Epithelial cell of prostate (primary cell): ENCODE measurements around the gene NOP56.
"Not testable (repeated sequence)": the region's sequence is repeated elsewhere in the genome, so short reads cannot be mapped to it uniquely, and the experiment has no call there.

Source experiments
- DNase-seq: peaks from one replicate; pipeline ENCODE4 v3.0.0-alpha.2; 2011; ENCODE audit warnings: low read depth, low spot score
- H3K27ac ChIP-seq: fragments of 450-650 bp; 2 replicates; pipeline ENCODE4 v1.5.1; 2017; ENCODE audit warnings: mild to moderate bottlenecking

NOP56 gene

DNA sequence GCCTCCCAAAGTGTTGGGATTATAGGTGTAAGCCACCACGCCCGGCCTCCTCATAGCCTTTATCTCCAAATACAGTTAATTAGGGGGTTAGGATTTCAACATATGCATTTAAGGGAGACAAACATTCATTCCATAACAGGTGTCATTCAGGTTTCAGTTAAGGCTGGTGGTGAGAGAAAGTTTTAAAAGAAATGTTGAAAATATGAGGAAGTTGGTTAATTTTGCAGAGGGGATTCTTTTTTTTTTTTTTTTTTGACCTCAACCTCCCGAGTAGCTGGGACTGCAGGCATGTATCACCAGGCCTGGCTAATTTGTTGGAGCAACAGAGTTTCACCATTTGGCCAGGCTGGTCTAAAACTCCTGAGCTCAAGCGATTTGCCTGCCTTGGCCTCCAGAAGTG is 27.6 kb downstream of the NOP56 start:
- no peak overlapping the region for H3K27ac ChIP-seq
- no peak for DNase-seq

DNA sequence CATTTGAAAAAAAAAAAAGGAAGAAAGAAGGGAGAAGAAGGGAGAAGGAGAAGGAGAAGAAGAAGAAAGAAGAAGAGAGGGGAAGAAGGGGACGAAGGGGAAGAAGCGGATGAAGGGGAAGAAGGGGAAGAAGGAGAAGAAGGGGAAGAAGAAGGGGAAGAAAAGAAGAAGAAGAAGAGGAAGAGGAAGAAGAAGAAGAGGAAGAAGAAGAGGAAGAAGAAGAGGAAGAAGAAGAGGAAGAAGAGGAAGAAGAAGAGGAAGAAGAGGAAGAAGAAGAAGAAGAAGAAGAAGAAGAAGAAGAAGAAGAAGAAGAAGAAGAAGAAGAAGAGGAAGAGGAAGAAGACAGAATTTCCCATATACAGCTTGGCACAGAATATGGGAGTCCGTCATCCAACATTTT is 29.6 kb downstream of the NOP56 start:
- H3K27ac ChIP-seq, DNase-seq: not testable (repeated sequence)

DNA sequence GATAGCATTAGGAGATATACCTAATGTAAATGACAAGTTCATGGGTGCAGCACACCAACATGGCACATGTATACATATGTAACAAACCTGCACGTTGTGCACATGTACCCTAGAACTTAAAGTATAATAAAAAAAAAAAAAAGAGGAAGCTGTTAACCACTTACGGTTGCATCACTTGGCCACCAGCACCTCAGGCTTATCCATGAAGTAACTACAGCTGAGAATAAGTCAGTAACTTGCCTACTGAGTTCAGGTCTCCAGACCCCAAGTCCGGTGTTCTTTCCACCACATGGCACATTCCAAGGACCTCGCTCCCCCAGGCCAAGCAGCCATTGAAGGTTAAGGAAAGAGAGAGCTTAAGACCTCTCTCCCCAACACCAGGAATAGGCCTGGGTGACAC is 32.4 kb downstream of the NOP56 start:
- not testable (repeated sequence) for H3K27ac ChIP-seq, DNase-seq

DNA sequence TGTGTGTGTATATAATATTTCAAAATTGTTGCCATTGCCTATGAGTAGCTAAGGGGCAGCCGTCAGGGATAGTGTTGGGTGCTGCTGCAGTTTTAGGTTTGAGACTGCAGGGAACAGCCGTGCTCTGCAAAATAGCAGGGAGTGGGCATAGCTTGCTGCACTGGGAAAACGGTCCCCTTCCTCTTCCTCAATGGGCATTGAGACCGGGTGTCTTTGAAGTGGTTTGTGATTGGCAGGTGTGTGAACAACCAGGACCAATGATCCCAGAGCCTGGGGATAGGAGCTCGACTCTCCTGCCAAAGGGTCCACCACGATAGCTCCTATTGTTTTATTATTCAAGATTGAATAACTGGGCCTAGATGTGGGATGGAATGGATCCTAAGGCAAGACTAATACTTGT is 35.1 kb downstream of the NOP56 start:
- no peak for DNase-seq
- no peak overlapping the region for H3K27ac ChIP-seq

DNA sequence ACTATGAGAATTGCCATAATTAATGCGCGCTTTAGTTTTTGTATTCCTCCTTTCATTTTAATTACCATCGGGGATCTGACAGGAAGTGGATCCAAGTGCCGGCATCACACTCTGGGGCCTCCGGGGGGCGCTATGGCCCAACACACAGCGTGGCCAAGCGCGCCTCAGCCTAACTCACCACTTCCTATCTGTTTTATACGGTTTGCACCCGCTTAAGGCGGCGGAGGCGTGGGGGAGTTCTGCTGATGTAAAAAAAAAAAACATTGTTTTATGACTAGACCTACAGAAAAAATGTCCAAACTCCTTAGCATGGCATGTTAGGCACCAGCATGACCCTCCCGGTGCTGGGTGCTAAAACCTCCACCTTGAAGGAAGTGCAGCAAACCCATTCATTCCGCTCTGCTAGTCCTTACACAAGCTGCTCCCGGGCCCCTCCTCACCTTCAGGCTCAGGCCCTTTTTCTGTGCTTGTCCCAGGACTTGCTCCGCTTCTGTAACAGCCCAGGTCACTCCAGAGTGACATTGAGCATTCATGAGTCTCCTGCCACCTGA is 35.7 kb downstream of the NOP56 start:
- DNase-seq, result no peak

DNA sequence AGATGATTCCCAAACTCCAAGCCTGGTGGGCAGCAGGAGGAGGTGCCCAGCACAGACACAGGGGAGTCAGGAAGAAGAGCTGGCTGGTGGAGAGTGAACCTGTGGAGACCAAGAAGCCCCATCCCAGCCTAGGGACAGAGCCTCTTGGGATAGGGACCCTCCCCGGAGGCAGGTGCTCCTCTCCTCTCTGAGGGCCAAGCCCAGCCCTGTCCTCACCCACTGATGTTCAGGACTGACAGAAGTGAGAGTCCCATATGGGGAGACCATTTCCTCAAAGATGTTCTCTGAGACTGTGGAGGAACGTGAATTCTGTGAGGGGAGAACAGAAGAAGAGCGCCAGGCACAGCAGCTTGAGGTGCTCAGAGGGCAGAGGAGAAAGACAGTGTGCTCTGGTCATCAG is 37.8 kb downstream of the NOP56 start:
- no peak overlapping the region for H3K27ac ChIP-seq
- DNase-seq, result no peak

More for the DNA sequence above, 35.7 kb downstream of the NOP56 start:
- H3K27ac ChIP-seq, result no peak overlapping the region

DNA sequence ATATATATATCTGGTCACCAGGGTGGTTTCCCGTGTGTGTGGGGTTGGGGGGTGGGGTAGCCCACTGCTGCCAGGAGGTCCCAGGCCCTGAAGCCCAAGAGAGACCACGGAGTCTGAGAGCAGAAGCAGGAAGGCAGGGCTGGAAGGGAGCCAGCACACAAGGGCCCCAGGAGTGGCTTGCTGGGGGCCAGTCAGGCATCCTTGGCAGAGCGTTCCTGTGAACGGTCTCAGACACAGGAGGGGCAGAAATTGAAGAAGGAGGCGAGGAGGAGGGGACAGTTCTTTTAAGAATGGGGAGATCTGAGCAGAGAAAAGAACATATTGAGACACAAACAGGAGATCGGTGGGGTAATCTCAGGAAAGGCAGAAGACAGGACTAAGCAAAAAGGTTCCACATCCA is 38.3 kb downstream of the NOP56 start:
- H3K27ac ChIP-seq, result no peak overlapping the region
- no peak for DNase-seq

DNA sequence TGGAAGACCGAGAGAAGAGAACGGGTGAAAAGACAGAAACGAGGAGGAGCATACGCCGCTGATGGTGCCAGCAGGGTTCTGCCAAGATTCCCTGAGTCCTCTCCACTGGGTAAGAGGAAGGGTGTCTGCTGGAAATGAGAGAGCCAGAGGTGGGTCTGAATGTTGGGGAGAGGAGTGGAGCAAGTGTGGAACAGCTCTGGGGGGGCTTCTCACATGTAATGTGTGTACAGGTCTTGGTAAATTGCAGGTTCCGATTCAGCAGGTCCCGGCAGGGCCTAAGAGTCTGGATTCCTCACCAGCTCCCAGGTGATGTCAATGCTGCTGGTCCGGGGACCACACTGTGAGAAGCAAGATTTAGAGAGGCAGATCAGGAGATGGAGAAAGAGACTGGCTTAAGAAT is 38.7 kb downstream of the NOP56 start:
- no peak for DNase-seq
- no peak overlapping the region for H3K27ac ChIP-seq

DNA sequence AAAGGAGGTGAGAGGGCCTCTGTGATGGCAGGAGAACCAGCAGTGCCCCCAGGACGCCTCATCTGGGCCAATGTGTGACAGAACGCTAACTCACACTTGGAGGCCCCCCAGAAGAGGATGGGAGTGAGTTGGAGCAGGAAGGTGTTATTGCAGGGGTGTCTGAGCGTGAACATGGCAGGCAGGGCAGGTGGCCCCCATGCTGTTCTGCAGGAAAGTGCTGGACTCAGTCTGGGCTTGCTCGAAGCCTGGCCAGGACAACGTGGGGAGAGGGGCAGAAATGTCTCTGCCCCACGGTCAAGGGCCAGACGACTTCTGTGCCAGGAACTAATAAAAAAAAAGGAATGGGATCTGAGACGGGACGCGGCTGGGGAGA is 39.2 kb downstream of the NOP56 start:
- H3K27ac ChIP-seq, result no peak overlapping the region
- no peak for DNase-seq

DNA sequence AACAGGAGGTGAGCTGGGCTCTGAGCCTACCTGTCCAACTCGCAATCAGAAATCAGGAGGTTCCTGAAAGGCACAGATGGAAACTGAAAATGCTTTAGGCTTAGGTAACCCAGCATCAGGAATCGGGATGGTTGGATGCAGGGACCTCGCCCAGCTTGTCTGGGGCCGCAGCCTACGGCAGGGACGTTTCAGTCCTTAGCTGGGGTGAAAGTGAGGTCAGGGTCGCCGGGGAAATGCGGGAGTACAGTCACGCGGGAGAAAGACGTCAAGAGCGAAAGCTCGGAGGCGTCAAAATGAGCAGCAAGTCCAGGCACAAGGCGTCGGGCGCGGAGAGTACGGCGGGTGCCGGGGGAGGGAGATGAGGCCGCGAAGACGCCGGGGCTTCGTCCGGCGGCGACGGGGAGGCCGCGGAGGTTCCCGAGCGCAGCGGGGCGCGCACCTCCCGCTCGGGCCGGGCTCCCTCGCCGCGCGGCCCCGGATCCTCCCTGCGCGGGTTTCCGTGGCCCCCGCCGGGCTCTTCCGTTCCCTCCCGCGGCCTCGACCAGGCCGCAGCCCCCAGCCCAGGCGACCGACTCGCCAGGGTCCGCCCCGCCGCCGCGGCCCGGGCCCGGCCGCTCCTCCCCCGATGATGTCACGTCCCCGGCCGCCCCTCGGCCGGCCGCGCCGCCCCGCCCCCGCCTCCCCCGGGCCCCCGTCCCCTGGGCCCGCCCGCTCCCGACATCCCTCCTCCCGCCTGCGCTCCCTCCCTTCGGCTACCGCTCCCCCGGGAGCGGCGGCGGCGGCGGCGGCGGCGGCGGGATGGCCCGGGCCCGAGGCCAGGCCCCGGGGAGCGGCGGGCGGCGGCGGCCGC is 39.8 kb downstream of the NOP56 start, which contains the start of gene EBF4:
Gene EBF4 (plus strand): TSS at position 745 of the 850 bp plus-strand sequence. CDS start 866 bp downstream, outside the sequence.
- DNase-seq, result no peak

DNA sequence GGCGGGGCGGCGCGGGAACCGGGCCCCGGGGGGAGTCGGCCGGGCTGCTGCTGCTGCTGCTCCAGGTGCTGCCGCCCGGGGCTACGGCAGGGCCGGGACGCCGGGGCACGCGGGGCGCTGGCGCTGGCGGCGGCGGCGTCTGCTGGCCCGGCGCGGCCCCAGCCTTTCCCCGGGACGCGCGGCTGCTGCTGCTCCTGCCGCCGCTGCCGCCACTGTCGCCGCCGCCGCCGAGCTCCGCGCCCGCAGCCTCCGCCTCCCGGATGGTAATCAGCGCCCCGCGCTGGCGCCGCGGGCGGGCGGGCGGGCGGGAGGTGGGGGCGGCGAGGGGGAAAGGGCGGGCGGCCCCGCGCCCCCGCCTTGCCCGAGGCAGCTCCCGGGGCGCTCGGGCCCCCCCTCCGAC is 40.5 kb downstream of the NOP56 start:
- DNase-seq, result no peak
- H3K27ac ChIP-seq, result no peak overlapping the region

More for the DNA sequence above, 39.8 kb downstream of the NOP56 start, which contains the start of gene EBF4:
- H3K27ac ChIP-seq, result no peak within 1 kb of the TSS

DNA sequence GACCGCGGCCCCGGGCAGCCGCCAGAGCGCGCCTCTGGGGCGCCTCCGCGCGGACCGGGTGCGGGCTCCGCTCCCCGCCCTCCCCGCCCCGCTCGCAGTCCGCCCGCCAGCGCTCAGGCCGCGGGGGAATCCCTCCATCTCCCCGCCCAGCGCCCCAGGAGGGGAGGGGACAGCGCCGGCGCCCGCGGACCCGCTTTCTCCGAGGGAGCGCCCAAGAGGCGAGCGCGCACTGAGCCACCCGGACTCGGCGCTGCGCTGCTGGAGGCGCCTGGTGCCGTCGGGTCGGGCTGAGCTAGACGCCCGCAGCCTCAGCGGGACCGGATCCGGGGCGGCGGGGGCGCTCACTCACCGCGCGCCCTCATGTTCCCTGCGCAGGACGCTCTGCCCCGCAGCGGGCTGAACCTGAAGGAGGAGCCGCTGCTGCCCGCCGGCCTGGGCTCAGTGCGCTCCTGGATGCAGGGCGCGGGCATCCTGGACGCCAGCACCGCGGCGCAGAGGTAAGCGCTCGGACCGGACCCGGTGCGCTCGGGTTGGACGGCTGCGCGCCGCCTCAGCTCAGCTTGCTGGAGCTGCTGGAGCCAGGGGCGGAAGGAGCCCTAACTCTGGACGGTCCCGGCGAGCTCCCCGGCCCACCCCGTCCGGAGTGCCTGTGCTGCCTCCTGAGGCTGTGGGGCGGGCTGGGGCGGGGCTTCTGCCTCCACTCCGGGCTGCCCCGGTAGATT is 41.0 kb downstream of the NOP56 start:
- no peak for DNase-seq
- H3K27ac ChIP-seq, result no peak overlapping the region

DNA sequence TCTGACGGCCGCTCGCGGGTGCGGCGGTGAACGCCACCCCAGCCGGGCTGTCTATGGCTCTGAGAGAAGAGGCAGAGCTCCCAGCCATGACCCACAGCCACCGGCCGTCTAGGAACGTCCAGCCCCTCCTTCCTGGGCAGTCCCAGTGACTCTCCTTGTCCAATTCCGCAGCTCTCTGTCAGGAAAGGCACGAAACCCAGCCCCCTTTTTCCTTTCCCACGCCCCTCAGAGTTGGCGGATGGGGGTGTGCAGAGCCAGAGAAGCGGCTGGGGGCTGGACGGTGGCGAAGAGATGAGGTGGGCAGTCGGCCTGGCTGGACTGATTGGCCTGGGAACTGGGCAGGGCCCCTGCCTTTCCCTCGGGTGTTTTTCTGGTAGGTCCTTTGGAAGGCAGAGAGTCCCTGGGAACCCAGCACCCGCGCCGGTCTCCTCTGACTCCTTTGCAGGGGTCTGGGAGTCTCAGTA is 41.6 kb downstream of the NOP56 start:
- DNase-seq, result no peak

DNA sequence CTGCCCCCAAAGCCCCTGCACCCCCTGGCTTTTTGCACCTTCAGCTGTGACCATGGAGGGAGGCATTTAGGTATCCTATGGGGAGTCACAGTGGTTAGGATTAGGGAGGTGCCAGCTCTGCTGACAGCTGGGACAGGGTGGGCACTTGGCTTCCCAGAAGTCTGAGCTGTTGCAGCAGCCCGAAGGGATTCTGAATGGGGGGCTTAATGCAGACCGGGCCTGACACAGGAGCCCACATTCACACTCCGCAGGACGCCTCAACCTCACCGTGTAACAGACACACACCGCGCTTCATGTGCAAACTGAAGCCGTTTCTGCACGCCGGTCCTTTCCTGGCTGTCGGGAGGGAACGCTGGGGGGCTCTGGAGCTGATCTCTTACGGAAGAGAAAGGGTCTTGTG is 42.1 kb downstream of the NOP56 start:
- no peak for DNase-seq

More for the DNA sequence above, 41.6 kb downstream of the NOP56 start:
- H3K27ac ChIP-seq, result no peak overlapping the region

DNA sequence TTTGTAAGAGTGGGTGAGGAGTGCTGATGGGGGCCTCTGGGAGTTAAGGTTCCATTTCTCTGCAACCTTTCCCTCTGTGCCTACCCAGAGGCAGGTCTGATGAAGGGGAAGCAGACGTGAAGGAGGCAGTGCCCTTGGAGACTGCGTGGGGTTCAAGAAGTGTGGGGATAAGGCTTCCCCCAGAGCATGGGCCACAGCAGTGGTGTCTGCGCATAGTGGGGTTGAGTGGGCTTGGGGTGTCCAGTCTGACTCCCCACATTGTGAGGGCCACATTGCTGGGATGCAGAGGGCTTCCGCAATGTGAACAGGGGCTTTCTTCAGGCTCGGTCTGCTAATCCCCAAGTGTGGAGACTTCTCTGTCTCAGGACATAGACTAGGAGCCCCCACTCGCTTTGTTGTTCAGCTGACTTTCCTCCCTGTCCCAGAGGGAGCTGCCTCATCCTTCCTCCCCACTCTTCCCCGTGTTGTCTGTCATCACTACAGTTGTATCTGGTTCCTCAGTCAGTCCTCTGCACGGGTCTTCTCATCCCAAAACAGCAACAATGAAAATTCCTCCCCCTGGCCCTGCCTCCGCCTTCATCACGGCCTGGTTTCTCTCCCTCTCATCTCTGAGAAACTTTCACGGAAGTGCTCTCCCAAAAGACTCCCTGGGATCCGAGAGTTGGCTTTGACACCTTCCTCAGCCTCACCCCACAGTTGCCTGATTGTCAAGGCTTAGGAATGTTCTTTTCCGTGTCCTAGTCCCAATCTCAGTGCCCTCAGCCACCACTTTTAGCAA is 43.0 kb downstream of the NOP56 start:
- no peak overlapping the region for H3K27ac ChIP-seq
- DNase-seq, result no peak

More for the DNA sequence above, 42.1 kb downstream of the NOP56 start:
- H3K27ac ChIP-seq, result no peak overlapping the region

DNA sequence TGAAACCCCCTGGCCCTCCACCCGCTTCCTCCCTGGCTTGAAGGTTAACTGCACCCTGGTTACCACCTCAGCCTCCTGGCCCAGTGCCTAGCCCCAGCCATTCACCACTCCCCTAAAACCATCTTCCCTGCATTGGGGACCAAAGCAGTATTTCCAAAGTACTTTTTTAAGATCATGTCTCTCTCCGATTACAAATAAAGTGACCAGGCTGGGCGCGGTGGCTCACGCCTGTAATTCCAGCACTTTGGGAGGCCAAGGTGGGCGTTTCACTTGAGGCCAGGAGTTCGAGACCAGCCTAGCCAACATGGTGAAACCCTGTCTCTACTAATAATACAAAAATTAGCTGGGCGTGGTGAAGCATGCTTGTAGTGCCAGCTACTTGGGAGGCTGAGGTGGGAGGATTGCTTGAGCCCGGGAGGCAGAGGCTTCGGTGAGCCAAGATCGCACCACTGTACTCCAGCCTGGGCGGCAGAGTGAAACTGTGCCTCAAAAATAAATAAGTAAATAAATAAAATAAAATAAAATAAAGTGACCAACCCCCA is 43.6 kb downstream of the NOP56 start:
- not testable (repeated sequence) for DNase-seq, H3K27ac ChIP-seq

DNA sequence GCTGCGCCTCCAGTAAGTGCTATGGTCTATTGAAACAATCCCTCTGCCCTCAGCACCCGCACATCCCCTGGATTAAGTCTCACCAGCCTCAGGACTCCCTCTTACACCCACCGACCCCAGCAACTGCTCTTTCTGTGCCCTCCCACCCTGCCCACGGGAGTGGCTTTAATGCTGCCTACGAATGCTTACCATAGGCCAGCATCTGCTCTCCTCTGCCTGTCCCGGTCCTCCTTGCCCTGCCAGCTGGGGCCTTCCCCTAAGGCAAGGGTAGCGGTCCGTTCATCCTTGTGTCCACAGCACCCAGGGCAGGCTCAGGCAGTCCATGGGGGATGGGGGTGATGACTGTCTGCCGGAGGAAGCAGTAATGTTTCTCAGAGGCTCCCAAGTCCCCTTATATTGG is 44.2 kb downstream of the NOP56 start:
- no peak overlapping the region for H3K27ac ChIP-seq

DNA sequence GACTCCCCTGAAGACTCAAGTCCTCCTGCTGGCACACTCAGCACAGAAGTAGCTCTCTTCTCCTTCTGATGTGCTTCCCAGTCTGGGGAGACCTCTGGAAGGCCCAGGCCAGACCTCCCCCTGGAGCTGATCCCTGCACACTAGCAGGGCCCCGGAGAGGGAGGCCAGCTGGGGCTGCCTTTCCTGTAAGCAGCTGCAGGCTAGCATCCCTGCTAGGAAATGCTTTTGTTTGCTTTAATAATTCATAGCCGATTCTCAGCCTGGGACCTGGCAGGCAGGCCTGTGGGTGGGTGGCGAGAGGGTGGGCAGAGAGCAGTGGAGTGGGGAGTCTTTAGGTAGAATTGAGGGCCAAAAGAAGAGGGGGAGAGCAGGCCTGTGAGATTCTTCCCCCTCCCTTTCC is 45.3 kb downstream of the NOP56 start:
- DNase-seq, result no peak
- H3K27ac ChIP-seq, result no peak overlapping the region

More for the DNA sequence above, 44.2 kb downstream of the NOP56 start:
- DNase-seq, result no peak

DNA sequence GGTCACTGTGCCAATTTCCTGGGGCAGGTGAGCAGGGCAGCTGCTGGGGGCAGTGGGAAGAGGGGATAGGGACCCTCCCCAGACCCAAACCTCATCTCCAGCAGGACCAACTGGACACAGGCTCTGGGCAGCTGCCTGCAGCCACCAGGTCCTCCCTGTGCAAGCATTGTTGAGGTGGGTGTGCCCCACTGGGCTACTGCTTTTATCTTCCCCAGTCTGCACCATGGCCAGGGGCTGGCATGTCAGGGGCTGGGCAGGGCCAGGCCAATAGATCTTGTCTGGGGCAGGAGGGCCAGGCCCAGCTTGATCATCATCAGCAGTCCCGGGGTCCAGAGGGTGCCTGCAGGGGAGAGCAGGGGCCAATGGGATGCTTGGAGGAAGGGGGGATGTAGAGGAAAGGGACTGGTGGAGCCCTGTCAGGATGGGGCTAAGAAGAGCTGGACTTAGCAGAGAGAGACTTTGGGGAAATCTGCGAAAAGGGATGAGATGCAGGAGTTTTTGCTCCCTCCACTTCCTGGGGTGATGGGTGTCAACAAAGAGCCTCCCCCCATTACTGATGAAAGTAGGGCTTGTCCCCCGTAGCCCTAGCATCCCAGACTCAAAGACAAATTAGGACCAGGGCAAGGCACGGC is 45.9 kb downstream of the NOP56 start:
- no peak overlapping the region for H3K27ac ChIP-seq
- no peak for DNase-seq
